Mesendoderm (in vitro differentiated cells): ENCODE results near the gene LINGO3.

Experiments
- DNase-seq: peaks from one replicate; pipeline ENCODE4 v3.0.0; 2013
- H2AK5ac ChIP-seq: 2 replicates; pipeline ENCODE4 v1.6.1; 2013; ENCODE audit warnings: low read length, inconsistent platforms
- H2BK120ac ChIP-seq: 2 replicates; pipeline ENCODE4 v1.6.1; 2013; ENCODE audit warnings: low read depth, mild to moderate bottlenecking, low read length, moderate library complexity, mixed read lengths
- H2BK15ac ChIP-seq: replicated peaks from 2 replicates; pipeline ENCODE4 v1.6.1; 2013; ENCODE audit warnings: low read depth, mild to moderate bottlenecking, moderate library complexity
- H2BK5ac ChIP-seq: 2 replicates; pipeline ENCODE4 v1.6.1; 2013; ENCODE audit warnings: low read length, inconsistent platforms
- H3K18ac ChIP-seq: 2 replicates; pipeline ENCODE4 v1.6.1; 2013; ENCODE audit warnings: mild to moderate bottlenecking, low read length, mixed read lengths
- H3K23ac ChIP-seq: one replicate; pipeline ENCODE4 v1.6.1; 2013; ENCODE audit warnings: low read length
- H3K27ac ChIP-seq: 2 replicates; pipeline ENCODE4 v1.5.1; 2013; ENCODE audit warnings: low read depth, mild to moderate bottlenecking, inconsistent platforms, low read length, moderate library complexity
- H3K27me3 ChIP-seq: 2 replicates; pipeline ENCODE4 v1.6.1; 2013; ENCODE audit warnings: low read length, control low read depth, mild to moderate bottlenecking, inconsistent platforms; ENCODE audit not compliant: insufficient read depth, poor library complexity
- H3K36me3 ChIP-seq: 2 replicates; pipeline ENCODE4 v1.6.1; 2013; ENCODE audit warnings: low read length, inconsistent platforms; ENCODE audit not compliant: control insufficient read depth, insufficient read depth
- H3K4ac ChIP-seq: one replicate; pipeline ENCODE4 v1.6.1; 2013; ENCODE audit warnings: low read depth, mild to moderate bottlenecking, low read length, moderate library complexity
- H3K4me1 ChIP-seq: 2 replicates; pipeline ENCODE4 v1.6.1; 2013; ENCODE audit warnings: low read depth, low read length, inconsistent platforms; ENCODE audit not compliant: control insufficient read depth
- H3K4me2 ChIP-seq: 2 replicates; pipeline ENCODE4 v1.6.1; 2013; ENCODE audit warnings: low read length
- H3K4me3 ChIP-seq: 2 replicates; pipeline ENCODE4 v1.5.1; 2013; ENCODE audit warnings: mild to moderate bottlenecking, low read length
- H3K56ac ChIP-seq: one replicate; pipeline ENCODE4 v1.6.1; 2013; ENCODE audit warnings: low read length
- H3K79me1 ChIP-seq: 2 replicates; pipeline ENCODE4 v1.6.1; 2013; ENCODE audit warnings: low read length, inconsistent platforms
- H3K79me2 ChIP-seq: 2 replicates; pipeline ENCODE4 v1.6.1; 2013; ENCODE audit warnings: mild to moderate bottlenecking, low read length; ENCODE audit not compliant: control insufficient read depth, insufficient read depth
- H3K9ac ChIP-seq: 2 replicates; pipeline ENCODE4 v1.6.1; 2013; ENCODE audit warnings: low read length, inconsistent platforms
- H4K5ac ChIP-seq: one replicate; pipeline ENCODE4 v1.6.1; 2013; ENCODE audit warnings: low read length
- H4K8ac ChIP-seq: one replicate; pipeline ENCODE4 v1.6.1; 2013; ENCODE audit warnings: low read depth, mild to moderate bottlenecking, control low read depth, low read length, moderate library complexity
- WGBS: extraction: QIAGEN DNeasy Blood & Tissue Kit; methylation state at CpG from one replicate; pipeline ENCODE4 v1.1.7; 2013; ENCODE audit warnings: low lambda C conversion rate, missing lambda C conversion rate; ENCODE audit not compliant: insufficient coverage; ENCODE audit errors: extremely low coverage; 5-methylcytosine and 5-hydroxymethylcytosine counted together

LINGO3 gene

GRCh38 chr19:2266183-2266993 is 41.6 kb downstream of the LINGO3 start:
- Histone ChIP-seq H3K27me3 (no peaks in the 10 kb centered on the region), H3K4me1 (no peaks in the 10 kb centered on the region), H3K9ac (no peak overlapping the region), H3K4ac (no peak overlapping the region), H2AK5ac (no peak overlapping the region), H2BK120ac (no peak overlapping the region), H3K23ac (peak overlapping the region; percentile 66), H3K4me2 (no peak overlapping the region), H3K36me3 (no peaks in the 10 kb centered on the region), H3K56ac (peak overlapping the region; percentile 15), H3K79me1 (no peaks in the 10 kb centered on the region), H2BK15ac (no peak overlapping the region), H4K8ac (no peak overlapping the region), H2BK5ac (no peak overlapping the region), H4K5ac (no peak overlapping the region), H3K18ac (no peak overlapping the region), H3K27ac (no peak overlapping the region), H3K79me2 (peaks cover 20% of the 10 kb centered on the region), H3K4me3 (no peak overlapping the region)
- WGBS = no CpG with 5 or more reads among the region's 18 CpGs
- no peak for DNase-seq

GRCh38 chr19:2261438-2262172 is 46.3 kb downstream of the LINGO3 start:
- no peaks in the 10 kb centered on the region for H3K79me2 ChIP-seq
- H3K56ac ChIP-seq = no peak overlapping the region
- H4K5ac ChIP-seq = no peak overlapping the region
- no peak overlapping the region for H3K9ac ChIP-seq
- no peak overlapping the region for H4K8ac ChIP-seq
- H3K79me1 ChIP-seq = no peaks in the 10 kb centered on the region
- no peak overlapping the region for H3K27ac ChIP-seq
- no peak overlapping the region for H3K4me3 ChIP-seq
- no peak overlapping the region for H3K4ac ChIP-seq
- H2BK120ac ChIP-seq = no peak overlapping the region
- no peaks in the 10 kb centered on the region for H3K36me3 ChIP-seq
- no peak overlapping the region for H2BK15ac ChIP-seq
- DNase-seq = peak; percentile 51
- H3K27me3 ChIP-seq = no peaks in the 10 kb centered on the region
- no peak overlapping the region for H3K4me2 ChIP-seq
- H2BK5ac ChIP-seq = no peak overlapping the region
- H3K23ac ChIP-seq = no peak overlapping the region
- H3K18ac ChIP-seq = no peak overlapping the region
- no peak overlapping the region for H2AK5ac ChIP-seq
- H3K4me1 ChIP-seq = no peaks in the 10 kb centered on the region
- no CpG with 5 or more reads among the region's 7 CpGs for WGBS

- no peak overlapping the region for H4K5ac ChIP-seq
- DNase-seq = no peak
- no peaks in the 10 kb centered on the region for H3K4me1 ChIP-seq
- H3K18ac ChIP-seq = no peak overlapping the region
- no peak overlapping the region for H2BK5ac ChIP-seq
- WGBS = no CpG with 5 or more reads among the region's 11 CpGs
- no peak overlapping the region for H2BK120ac ChIP-seq
- H3K79me1 ChIP-seq = no peaks in the 10 kb centered on the region
- no peaks in the 10 kb centered on the region for H3K79me2 ChIP-seq
- no peak overlapping the region for H3K9ac ChIP-seq
- H3K56ac ChIP-seq = no peak overlapping the region
- H2AK5ac ChIP-seq = no peak overlapping the region
- H3K4me3 ChIP-seq = no peak overlapping the region
- no peak overlapping the region for H3K27ac ChIP-seq
- no peaks in the 10 kb centered on the region for H3K36me3 ChIP-seq
- H3K4ac ChIP-seq = no peak overlapping the region
- no peak overlapping the region for H3K4me2 ChIP-seq
- H4K8ac ChIP-seq = no peak overlapping the region
- no peak overlapping the region for H3K23ac ChIP-seq
- H3K27me3 ChIP-seq = no peaks in the 10 kb centered on the region
- H2BK15ac ChIP-seq = no peak overlapping the region
Observed at GRCh38 chr19:2260341-2260805, 47.6 kb downstream of the LINGO3 start.

- Histone ChIP-seq H3K4me1 (no peaks in the 10 kb centered on the region), H3K79me1 (no peaks in the 10 kb centered on the region), H3K36me3 (no peaks in the 10 kb centered on the region), H3K23ac (no peak overlapping the region), H3K79me2 (no peaks in the 10 kb centered on the region), H3K56ac (no peak overlapping the region), H3K27me3 (no peaks in the 10 kb centered on the region), H3K18ac (no peak overlapping the region), H2AK5ac (no peak overlapping the region), H2BK15ac (no peak overlapping the region), H3K27ac (no peak overlapping the region), H3K4me2 (no peak overlapping the region), H2BK5ac (no peak overlapping the region), H4K8ac (no peak overlapping the region), H4K5ac (no peak overlapping the region), H3K4me3 (no peak overlapping the region), H2BK120ac (no peak overlapping the region), H3K9ac (no peak overlapping the region), H3K4ac (no peak overlapping the region)
- DNase-seq = no peak
- WGBS = no CpG with 5 or more reads among the region's 5 CpGs
Observed at GRCh38 chr19:2259336-2259735, 48.6 kb downstream of the LINGO3 start.
